GM23338 (cell line): ENCODE data around the gene CEP57.
"Not testable (repeated sequence)": the region's sequence is repeated elsewhere in the genome, so short reads cannot be mapped to it uniquely, and the experiment has no call there.

Source experiments
- EZH2 ChIP-seq: fragments of 200-600 bp; sonication (generic); IDR thresholded peaks from one replicate; pipeline ENCODE4 v1.8.0; 2017; ENCODE audit warnings: antibody characterized with exemption, mild to moderate bottlenecking, low read depth; ENCODE audit not compliant: unreplicated experiment
- POLR2AphosphoS5 ChIP-seq: IDR thresholded peaks from 2 replicates; pipeline ENCODE4 v1.6.1; 2016; ENCODE audit warnings: antibody characterized with exemption, low read depth
- TF ChIP-seq, protein P1 (sequence below), 2 experiments: fragments of 200-600 bp in 1 of 2; sonication (generic) in 1 of 2; conservative IDR thresholded peaks; 2 replicates each; pipeline versions ENCODE4 v1.5.1 to v1.6.1; 2016 to 2017; ENCODE audit warnings: antibody characterized with exemption in 2 of 2, low read depth in 2 of 2, mild to moderate bottlenecking in 2 of 2, moderate library complexity in 1 of 2

DNA sequence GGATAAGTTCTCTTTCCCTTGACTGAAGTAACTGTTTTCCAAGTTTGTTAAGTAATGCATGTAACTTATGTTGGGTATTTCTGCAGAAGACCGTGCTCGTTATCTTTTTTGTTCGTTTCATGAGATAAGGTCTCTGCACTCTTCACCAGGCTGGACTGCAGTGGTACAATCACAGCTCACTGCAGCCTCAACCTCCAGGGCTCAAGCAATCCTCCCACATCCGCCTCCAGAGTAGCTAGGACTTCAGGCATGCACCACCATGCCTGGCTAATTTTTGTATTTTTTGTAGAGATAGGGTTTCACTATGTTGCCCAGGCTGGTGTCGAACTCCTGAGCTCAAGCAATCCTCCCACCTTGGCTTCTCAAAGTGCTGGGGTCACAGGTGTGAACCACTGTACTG is 64.1 kb downstream of the CEP57 start:
- TF ChIP-seq EZH2, POLR2AphosphoS5: not testable (repeated sequence)
- TF ChIP-seq, protein P1, sequence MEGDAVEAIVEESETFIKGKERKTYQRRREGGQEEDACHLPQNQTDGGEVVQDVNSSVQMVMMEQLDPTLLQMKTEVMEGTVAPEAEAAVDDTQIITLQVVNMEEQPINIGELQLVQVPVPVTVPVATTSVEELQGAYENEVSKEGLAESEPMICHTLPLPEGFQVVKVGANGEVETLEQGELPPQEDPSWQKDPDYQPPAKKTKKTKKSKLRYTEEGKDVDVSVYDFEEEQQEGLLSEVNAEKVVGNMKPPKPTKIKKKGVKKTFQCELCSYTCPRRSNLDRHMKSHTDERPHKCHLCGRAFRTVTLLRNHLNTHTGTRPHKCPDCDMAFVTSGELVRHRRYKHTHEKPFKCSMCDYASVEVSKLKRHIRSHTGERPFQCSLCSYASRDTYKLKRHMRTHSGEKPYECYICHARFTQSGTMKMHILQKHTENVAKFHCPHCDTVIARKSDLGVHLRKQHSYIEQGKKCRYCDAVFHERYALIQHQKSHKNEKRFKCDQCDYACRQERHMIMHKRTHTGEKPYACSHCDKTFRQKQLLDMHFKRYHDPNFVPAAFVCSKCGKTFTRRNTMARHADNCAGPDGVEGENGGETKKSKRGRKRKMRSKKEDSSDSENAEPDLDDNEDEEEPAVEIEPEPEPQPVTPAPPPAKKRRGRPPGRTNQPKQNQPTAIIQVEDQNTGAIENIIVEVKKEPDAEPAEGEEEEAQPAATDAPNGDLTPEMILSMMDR (conservative IDR thresholded peaks at IDR 0.05; ENCODE audit: low read depth in 2 of 2) = not testable (repeated sequence)
